GM18870 (cell line): ENCODE results near the gene FHIP1B.
A peak's percentile ranks its signal among the peaks of the same experiment; 100 is the strongest.
"Not testable (repeated sequence)": the region's sequence is repeated elsewhere in the genome, so short reads cannot be mapped to it uniquely, and the experiment has no call there.

Experiments
- ATAC-seq: cut with Tn5 transposase; IDR thresholded peaks from one replicate; pipeline ENCODE4 v1.9.1; 2021; ENCODE audit warnings: moderate library complexity; ENCODE audit not compliant: unreplicated experiment

FHIP1B gene

DNA sequence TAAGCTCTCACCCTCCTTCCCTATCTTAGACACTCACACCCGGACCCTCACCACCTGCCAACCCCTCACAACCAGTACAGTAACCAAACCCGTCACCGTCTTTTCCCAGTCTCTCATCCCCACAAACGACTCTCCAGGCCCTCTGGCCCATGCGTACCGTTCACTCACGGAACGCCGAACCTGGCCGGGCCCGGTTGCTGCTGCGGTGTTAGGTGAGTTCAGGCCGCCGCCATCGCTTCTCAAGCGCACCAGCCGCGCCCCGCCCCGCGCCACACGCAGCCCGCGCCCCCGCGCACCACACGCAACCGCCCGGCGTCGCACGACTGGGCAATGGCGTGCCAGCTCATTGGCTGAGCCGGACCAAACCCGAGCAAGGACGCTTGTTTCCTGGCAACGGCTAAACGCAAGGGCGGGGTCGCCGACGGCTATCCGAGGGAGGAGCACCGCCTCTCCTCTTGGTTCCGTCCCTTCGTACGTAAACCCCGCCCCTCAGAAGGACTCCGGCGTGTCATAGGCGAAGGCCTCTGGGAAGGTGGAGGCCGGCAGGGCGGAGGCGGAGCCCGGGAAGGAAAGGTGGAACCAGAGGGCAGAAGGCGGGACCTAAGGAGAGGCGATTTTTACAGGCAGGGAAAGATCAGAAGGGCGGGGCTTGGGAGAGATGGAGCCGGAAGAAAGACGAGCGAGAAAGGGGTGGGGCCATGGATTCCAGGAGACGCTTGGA, at the start of gene FHIP1B:
TSS of gene FHIP1B (minus strand) at position 250 of the 721 bp plus-strand sequence. CDS start 10,120 bp downstream, outside the sequence.
- ATAC-seq = peak; percentile 95

DNA sequence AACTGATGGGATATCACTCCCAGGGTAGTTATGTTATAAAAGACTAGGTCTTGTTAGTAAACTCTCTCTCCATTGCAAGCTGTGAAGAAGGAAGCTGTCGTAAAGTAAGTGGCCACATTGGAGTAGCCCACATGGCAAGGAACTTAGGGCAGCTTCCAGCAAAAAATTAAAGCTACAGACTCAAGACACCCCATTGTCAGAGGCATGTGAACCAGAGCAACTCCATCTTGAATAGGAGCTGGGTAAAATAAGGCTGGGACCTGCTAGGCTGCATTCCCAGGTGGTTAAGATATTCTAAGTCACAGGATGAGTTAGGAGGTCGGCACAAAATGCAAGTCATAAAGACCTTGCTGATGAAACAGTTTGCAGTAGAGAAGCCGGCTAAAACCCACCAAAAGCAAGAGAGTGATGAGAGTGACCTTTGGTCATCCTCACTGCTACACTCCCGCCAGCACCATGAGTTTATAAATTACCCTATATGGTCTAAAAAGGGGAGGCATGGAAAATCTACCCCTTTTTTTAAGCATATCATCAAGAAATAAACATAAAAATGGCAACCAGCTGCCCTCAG, 49.1 kb upstream of the FHIP1B start:
- ATAC-seq = no peak

DNA sequence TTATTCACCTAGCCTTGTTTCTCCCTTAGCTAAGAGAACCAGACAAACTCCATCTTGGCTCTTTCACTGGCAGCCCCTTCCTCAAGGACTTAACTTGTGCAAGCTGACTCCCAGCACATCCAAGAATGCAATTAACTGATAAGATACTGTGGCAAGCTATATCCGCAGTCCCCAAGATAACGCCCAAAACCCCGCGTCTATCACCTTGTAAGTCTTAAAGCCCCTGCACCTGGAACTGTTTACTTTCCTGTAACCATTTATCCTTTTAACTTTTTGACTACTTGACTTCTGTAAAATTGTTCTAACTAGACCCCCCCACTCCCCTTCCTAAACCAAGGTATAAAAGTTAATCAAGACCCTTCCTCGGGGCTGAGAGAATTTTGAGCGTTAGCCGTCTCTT, 46.4 kb upstream of the FHIP1B start:
- not testable (repeated sequence) for ATAC-seq

DNA sequence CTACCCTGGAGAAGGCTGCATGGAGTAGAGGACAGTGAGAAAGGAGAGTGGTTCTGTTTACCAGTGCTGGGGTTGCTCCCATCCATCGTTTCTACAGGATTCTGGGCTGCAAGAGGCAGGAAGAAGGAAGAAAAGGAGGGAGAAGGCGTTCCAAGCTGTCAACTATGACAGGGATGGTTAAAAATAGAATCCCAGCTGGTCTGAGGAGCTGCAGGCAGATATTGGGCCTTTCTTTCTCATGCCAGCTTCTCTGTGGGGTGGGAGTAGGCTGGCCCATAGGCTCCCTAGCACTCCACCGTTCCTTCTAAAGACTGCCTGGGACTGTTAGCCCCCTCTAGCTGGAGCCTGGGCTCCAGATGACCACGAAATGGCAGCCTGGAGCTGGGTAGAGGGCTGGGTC, 38.8 kb upstream of the FHIP1B start:
- no peak for ATAC-seq

DNA sequence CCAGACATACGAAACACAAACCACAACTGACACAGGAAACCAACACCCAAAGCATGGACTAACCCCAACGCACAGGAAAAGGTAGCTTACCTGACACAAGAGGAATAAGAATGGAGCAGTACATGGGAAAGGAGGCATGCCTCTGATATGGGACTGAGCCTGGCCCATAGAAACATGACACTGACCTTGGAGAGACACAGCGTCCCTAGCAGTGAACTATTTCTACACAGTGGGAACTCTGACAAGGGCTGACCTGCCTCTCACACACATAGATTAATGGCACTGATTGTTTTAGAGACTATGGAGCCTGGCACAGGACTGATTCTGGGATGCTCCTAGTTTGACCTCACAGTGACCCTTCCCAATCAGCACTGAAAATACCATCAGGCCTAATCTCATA, 37.2 kb upstream of the FHIP1B start:
- ATAC-seq = no peak

DNA sequence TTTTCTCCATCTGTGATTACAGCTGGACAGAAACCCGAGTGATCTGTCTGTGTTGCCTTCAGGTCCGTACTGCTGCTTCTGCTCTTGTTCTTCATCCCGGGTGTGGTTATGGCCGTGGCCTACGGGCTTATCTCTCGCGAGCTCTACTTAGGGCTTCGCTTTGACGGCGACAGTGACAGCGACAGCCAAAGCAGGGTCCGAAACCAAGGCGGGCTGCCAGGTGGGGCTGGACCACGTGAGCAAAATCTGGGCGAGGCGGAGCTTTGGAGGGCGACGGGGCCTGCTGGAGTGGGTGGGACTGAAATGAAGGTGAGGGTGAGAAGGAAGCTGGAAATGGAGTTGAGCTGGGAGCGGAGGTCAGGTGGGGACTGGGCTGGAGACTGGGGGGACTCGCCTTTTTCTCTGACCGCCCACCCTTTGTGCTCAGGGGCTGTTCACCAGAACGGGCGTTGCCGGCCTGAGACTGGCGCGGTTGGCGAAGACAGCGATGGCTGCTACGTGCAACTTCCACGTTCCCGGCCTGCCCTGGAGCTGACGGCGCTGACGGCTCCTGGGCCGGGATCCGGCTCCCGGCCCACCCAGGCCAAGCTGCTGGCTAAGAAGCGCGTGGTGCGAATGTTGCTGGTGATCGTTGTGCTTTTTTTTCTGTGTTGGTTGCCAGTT, 36.3 kb upstream of the FHIP1B start:
- no peak for ATAC-seq

DNA sequence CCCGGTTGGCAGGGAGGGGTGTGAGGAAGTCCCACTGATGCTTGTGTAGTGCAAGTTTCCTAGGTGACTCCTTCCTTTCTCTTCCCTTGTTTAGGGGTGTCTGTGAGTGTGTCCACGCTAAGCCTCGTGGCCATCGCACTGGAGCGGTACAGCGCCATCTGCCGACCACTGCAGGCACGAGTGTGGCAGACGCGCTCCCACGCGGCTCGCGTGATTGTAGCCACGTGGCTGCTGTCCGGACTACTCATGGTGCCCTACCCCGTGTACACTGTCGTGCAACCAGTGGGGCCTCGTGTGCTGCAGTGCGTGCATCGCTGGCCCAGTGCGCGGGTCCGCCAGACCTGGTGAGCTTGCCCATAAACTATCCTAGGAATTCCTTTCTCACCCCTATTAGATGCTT, 35.6 kb upstream of the FHIP1B start:
- ATAC-seq = no peak

DNA sequence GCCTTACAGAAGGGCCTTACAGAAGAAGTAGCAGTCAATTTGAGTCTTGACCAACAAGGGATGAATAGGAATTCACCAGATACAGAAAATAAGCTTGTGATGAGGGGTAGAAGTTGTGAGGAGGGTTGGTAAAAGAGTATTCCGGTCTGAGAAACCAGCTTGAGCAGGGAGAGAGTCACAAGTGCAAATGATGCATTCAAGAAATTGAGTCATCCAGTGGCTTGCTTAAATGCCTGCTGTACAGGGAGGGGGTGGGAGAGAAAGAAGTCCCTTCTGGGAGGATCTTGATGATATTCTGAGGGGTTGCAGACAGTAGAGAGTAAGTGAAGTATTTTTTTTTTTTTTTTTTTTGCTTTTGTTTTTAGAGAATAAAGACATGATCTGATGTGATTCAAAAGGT, 34.4 kb upstream of the FHIP1B start:
- ATAC-seq = no peak

DNA sequence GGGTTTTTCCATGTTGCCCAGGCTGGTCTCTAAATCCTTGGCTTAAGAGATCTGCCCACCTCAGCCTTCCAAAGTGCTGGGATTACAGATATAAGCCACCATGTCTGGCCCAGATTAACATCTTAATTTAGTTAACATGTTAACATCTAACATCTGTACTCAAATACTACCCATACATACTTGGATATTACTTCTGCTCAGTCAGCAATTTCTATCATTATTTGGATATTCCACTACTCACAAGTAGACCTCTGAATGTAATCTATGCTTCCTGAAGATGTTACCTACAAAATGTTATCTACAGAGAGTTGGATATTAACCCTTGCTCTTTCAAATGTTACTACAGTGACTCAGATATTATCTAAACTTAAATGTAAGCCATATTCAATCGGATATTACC, 29.2 kb upstream of the FHIP1B start:
- ATAC-seq = no peak

DNA sequence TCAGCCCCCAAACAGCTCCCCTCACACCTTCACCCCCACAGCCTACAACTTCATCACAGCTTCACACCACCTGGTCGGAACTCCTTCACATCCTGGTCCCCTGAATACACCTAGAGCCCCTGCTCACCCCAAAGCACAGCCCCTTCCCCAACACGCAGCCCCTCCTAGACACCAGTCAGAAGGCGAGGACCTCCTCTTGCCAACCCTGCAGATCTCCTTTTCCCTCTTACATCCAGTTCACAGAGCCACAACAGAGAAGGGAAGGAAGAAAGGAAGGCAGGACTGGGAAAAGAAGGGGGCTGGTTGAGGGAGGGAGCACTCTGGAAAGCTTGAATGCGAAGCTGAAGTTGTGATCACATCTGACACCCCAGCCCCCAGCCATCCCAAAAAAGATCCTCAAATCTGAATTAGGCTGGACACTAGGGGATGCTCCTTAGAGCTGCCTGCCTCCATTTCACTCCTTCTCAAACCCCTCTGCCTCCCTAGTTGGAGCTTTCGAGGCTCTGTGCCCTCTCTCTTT, 25.8 kb upstream of the FHIP1B start:
- ATAC-seq = no peak

DNA sequence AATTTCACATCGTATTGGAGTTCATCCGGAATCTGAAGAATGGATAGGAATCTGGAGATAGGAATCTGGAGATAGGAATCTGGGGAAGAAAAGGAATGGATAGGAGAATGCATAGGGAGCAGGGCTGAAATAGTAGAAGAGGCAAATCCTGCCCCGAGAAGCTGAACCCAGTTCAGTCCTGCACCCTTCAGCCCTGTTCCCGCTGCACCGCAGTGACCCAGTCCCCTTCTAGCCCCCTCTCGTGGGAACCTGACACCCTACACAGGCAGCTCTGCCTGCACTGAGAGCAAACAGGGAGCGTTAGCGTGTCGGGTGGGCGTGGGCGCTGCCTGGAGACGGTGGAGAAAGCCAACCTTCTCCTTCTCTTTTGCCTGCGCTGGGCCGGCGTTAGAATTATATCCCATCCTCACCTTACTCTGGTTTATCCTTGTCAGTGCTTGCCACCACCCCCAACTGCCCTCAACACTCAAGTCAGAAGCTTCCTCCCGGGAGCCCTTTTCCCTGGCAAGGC, 24.2 kb upstream of the FHIP1B start:
- no peak for ATAC-seq

DNA sequence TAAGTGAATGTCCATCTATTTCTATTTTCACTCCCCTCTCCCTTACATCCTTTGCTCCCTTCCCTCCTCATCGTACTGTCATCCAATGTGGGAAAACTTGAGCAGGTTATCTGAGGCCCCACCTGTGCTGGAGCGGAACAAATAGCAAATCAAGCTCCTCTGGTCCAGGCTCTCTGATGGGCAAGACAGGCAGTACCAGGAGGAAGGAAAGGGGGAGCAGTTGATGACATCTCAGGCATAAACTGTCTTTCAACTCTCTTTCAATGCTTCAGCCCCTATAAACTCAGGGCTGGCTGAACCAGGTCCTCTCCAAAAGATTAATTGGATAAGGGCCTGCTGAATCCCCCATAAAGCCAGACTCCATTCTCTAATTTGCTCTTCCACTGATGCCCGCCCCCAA, 23.7 kb upstream of the FHIP1B start:
- ATAC-seq = no peak

DNA sequence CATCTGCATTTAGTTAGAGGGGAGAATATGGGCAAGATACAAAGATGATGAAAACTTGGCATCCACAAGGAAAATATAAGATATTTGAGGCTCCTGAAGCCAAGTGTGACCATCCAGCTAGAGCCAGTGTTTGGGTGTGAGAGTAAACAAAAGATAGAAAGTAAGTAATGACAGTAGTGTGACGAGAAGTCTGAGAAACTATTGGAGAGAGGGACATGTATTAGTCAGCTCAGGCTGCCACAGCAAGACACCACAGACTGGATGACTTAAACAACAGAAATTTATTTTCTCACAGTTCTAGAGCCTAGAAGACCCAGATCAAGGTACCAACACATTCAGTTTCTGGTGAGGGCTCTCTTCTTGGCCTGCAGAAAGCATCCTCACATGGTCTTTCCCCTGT, 18.8 kb upstream of the FHIP1B start:
- ATAC-seq = peak; percentile 89

DNA sequence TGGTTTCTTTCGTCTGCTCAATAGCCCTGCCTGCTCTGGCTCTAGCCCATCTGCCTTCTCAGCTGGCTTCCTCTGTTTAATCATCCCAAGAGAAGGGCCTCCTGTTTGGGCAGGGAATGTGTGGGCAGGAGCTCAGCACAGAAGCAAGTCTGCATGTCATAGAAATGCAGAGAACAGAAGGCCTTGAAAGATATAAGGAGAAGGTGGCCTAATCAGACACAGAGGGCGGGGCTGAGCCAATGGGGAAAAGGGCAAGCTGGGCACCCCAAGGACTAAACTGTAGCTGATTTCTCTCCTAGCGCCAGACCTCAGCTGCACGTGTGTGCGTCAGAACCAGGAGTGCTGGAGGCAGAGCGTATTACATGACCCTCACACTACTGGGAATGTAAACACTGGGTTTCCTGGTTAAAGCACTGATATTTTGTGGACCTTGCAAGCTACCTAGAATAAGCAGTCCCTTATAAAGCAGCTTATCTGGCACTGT, 17.6 kb upstream of the FHIP1B start:
- ATAC-seq = no peak

DNA sequence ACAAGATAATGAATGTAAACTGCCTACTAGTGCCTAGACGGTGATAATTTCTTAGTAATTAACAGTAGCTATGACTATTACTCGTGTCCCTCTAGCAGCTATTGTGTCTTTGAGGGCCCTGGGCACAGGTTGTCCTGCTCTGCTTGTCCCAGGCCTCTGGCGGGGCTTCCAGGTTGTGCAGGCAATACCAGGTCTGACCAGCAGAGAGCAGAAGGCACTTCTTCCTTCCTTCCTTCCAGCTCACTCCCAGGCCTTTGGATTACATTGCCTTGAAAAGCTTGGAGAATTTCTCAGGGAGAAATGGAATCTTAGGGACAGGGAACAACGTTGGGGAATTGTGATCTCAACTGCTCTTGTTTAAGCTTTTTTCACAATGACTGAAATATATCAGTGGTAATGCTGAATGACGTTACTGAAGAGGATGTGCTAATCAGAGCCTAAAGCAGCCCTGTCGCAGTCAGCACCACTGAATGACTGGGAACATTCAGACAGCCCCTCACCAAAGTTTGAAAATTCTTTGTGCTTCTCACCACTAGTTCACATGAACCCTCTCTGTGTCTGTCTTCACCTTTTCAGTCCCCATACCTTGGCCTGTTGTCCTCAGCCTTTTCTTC, 16.8 kb upstream of the FHIP1B start:
- no peak for ATAC-seq

DNA sequence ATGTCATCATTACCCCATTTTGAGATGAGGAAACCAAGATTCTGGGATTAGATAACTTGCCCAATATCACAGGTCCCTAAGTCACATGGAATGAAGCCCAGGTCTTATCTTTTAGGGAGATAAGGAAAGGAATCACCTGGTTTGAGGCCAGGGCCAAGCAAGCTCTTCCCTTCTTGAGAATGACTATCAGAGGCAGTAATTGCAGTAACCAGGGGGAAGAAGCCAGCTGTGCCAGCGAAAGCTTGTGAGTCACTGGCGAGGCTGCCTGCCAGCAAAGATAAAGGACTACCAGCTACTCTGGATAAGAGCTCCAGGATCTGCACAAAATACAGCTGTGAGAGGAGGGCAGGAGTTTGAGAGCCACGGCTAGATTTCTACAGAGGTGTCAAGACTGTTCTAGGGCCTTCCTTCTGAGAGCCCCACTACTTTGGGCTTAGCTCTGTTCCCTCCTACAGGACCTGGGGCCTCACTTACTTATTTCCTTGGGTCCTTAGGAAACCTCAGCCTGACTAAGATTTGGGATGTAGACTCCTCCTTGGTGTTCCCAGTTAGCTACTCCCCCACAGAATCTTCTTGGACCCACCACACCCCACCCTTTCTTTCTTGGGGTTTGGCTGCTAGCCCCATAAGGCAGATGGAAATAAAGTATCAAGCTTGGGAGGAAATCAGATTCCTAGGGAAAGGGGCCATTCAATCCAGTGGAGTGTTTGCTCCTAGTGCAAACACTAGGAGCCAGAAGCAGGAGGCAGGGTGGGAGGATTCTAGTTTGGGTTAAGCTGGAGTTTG, 15.5 kb upstream of the FHIP1B start:
- ATAC-seq = no peak

DNA sequence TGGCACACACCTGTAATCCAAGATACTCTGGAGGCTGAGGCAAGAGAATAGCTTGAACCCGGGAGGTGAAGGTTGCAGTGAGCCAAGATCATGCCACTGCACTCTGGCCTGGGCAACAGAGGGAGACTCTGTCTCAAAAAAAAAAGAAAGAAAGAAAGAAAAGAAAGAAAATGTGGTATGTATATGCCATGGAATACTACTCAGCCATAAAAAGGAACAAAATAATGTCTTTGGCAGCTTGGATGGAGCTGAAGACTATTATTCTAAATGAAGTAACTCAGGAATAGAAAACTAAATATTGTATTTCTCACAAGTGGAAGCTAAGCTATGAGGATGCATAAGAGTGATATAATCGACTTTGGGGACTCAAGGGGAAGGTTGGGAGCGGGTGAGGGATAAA, 14.5 kb upstream of the FHIP1B start:
- ATAC-seq = not testable (repeated sequence)

DNA sequence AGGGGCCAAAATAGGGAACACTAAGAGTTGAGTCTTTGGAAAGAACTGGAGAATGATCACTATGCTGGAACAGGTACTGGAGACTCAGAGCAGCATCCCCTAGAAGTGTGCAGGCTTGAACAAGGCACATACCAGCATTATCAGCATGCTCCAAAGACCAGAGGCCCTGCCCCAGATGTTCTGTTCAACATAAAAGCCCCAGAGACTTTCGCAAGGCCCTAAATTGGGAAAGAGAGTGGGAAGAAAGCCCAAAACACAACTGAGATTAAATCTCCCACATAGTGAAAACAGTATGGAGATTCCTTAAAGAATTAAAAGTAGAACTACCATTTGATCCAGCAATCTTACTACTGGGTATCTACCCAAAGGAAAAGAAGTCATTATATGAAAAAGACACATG, 13.8 kb upstream of the FHIP1B start:
- ATAC-seq = no peak

DNA sequence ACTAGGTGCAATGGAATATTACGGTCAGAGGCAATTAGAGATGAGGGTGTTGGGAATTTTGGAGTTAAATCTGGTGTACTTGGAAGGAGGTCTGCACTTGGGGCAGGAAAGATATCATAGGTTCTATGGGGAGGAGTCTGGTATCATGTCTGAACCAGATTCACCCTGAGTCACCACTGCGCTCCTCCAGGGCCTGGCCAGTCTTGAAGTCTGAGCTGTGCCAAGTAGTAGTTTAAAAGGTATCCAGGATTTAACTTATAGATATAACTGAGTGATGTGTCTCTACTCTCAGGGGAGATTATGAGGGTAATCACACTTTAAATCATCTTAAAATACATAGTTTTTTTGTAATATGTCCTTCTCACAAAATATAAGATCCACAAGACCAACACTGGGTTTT, 11.1 kb upstream of the FHIP1B start:
- ATAC-seq = no peak

DNA sequence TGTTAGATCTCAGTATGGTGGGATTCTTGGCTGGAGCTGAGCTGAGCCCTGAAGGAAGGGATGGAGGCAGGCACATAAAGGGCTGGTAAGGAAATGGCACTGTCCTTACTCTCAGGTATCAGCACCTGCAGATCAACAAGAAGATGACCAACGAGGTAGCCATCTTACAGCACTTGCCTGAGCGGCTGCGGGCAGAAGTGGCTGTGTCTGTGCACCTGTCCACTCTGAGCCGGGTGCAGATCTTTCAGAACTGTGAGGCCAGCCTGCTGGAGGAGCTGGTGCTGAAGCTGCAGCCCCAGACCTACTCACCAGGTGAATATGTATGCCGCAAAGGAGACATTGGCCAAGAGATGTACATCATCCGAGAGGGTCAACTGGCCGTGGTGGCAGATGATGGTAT, 6.9 kb upstream of the FHIP1B start:
- ATAC-seq = no peak

DNA sequence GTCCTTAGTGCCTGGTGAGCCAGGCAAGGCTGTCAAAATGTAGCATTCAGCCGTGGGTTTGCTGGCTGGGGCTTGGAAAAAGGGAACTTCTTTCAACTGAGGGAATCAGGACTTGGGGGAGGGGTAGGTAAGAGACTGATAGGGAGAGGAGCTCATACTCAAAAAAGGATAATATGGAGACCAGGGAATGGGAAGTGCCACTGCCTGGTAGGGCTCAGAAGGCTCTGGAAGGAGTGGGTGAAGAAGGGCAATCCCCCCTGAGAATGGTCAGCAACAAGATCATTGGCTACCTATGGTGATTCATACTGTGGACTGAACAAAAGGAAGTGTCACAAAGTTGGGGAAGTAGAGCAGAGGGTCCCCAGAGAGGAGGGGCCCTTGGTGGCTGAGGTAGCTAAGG, 6.3 kb upstream of the FHIP1B start:
- ATAC-seq = no peak
